HepG2 (cell line): ENCODE results near the gene DMKN.

Experiments used
- CEBPB ChIP-seq: IDR thresholded peaks from 2 replicates; pipeline ENCODE4 v1.6.1; 2011; ENCODE audit warnings: low read depth, low read length, improper control_type of control experiment, borderline replicate concordance
- KAT8 ChIP-seq: IDR thresholded peaks from 2 replicates; pipeline ENCODE4 v1.6.1; 2016; ENCODE audit warnings: missing genetic modification reagents, missing compliant biosample characterization
- ZC3H4 ChIP-seq: sonication (generic); formaldehyde crosslinking; IDR thresholded peaks from 2 replicates; pipeline ENCODE4 v1.4.0; 2020; ENCODE audit warnings: missing genetic modification reagents, borderline replicate concordance
- TF ChIP-seq, protein P1 (sequence below): sonication (generic); formaldehyde crosslinking; IDR thresholded peaks from 2 replicates; pipeline ENCODE4 v1.5.0; 2020; ENCODE audit warnings: mild to moderate bottlenecking, missing genetic modification reagents, moderate library complexity

- TF ChIP-seq, protein P1, sequence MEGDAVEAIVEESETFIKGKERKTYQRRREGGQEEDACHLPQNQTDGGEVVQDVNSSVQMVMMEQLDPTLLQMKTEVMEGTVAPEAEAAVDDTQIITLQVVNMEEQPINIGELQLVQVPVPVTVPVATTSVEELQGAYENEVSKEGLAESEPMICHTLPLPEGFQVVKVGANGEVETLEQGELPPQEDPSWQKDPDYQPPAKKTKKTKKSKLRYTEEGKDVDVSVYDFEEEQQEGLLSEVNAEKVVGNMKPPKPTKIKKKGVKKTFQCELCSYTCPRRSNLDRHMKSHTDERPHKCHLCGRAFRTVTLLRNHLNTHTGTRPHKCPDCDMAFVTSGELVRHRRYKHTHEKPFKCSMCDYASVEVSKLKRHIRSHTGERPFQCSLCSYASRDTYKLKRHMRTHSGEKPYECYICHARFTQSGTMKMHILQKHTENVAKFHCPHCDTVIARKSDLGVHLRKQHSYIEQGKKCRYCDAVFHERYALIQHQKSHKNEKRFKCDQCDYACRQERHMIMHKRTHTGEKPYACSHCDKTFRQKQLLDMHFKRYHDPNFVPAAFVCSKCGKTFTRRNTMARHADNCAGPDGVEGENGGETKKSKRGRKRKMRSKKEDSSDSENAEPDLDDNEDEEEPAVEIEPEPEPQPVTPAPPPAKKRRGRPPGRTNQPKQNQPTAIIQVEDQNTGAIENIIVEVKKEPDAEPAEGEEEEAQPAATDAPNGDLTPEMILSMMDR: 0 out of 2 replicates have a peak, but pooled peaks have one; percentile 34
- TF ChIP-seq KAT8 (CRISPR knock-in tag) (no peak), CEBPB (no peak), ZC3H4 (CRISPR knock-in tag) (no peak)
These were observed 897 bp upstream of the DMKN start for GRCh38 chr19:35514282-35514809.
